ENCODE results near the gene SDCBP2.
"Not testable (repeated sequence)": the region's sequence is repeated elsewhere in the genome, so short reads cannot be mapped to it uniquely, and the experiment has no call there.

SDCBP2 gene

GRCh38 chr20:1357921-1358671 lies 29.2 kb upstream of the SDCBP2 start:
- no peak for DNase-seq

- DNase-seq: no peak
These were observed 25.0 kb upstream of the SDCBP2 start for GRCh38 chr20:1353956-1354355.

- no peak for DNase-seq
These were observed 17.5 kb upstream of the SDCBP2 start for GRCh38 chr20:1346315-1346969.

GRCh38 chr20:1345756-1346093 lies 16.8 kb upstream of the SDCBP2 start:
- DNase-seq: no peak

GRCh38 chr20:1345030-1345755 lies 16.3 kb upstream of the SDCBP2 start:
- DNase-seq: no peak

GRCh38 chr20:1343446-1344124 lies 14.6 kb upstream of the SDCBP2 start:
- DNase-seq: not testable (repeated sequence)

GRCh38 chr20:1341561-1342265 lies 12.8 kb upstream of the SDCBP2 start:
- DNase-seq: no peak

GRCh38 chr20:1338801-1339200 lies 9.9 kb upstream of the SDCBP2 start:
- no peak for DNase-seq

GRCh38 chr20:1338096-1338495 lies 9.2 kb upstream of the SDCBP2 start:
- no peak for DNase-seq

- DNase-seq: no peak
These were observed 8.5 kb upstream of the SDCBP2 start for GRCh38 chr20:1337441-1337840.

GRCh38 chr20:1336699-1337367 lies 7.9 kb upstream of the SDCBP2 start:
- DNase-seq: no peak

GRCh38 chr20:1335961-1336698 lies 7.2 kb upstream of the SDCBP2 start:
- DNase-seq: no peak

GRCh38 chr20:1334761-1335160 lies 5.8 kb upstream of the SDCBP2 start:
- DNase-seq: no peak

- no peak for DNase-seq
These were observed 5.4 kb upstream of the SDCBP2 start for GRCh38 chr20:1334370-1334731.

GRCh38 chr20:1333462-1334369 lies 4.8 kb upstream of the SDCBP2 start:
- DNase-seq: no peak

GRCh38 chr20:1332749-1333300 lies 3.9 kb upstream of the SDCBP2 start:
- DNase-seq: no peak

- DNase-seq: no peak
These were observed 3.0 kb upstream of the SDCBP2 start for GRCh38 chr20:1331801-1332453.

GRCh38 chr20:1331101-1331500 lies 2.2 kb upstream of the SDCBP2 start:
- no peak for DNase-seq

GRCh38 chr20:1330075-1330830 lies 1.3 kb upstream of the SDCBP2 start:
- no peak for DNase-seq

All from stimulated activated naive CD4-positive, alpha-beta T cell treated with Interleukin-2 at 50 U/mL for 16 hours (primary cell).